LNCaP clone FGC (cell line): ENCODE results near the gene FAM9A.

Experiments used
- DNase-seq: peaks from one replicate; pipeline ENCODE4 v3.0.0-alpha.2; 2011; ENCODE audit warnings: low read depth
- H3K4me3 ChIP-seq: 2 replicates; pipeline ENCODE4 v1.5.1; 2011; ENCODE audit warnings: mild to moderate bottlenecking, low read depth, low read length, control low read depth
- CTCF ChIP-seq: IDR thresholded peaks from 2 replicates; pipeline ENCODE4 v1.5.1; 2012; ENCODE audit warnings: mild to moderate bottlenecking; ENCODE audit not compliant: control insufficient read depth, insufficient read depth; ENCODE audit errors: extremely low read depth

Gene FAM9A

GRCh38 chrX:8755116-8755515, 46.1 kb downstream of the FAM9A start:
- no peak overlapping the region for H3K4me3 ChIP-seq
- TF ChIP-seq CTCF, result 0 out of 2 replicates have a peak, but pooled peaks have one; percentile 17
- no peak for DNase-seq

GRCh38 chrX:8749697-8750096, 51.5 kb downstream of the FAM9A start:
- no peak overlapping the region for H3K4me3 ChIP-seq
- no peak for DNase-seq
- TF ChIP-seq CTCF, result no peak

GRCh38 chrX:8748855-8749254, 52.3 kb downstream of the FAM9A start:
- DNase-seq, result no peak
- H3K4me3 ChIP-seq, result no peak overlapping the region
- peak; percentile 58 for TF ChIP-seq CTCF

- peak; percentile 73 for TF ChIP-seq CTCF
- DNase-seq, result no peak
Observed at GRCh38 chrX:8743126-8743732, 58.0 kb downstream of the FAM9A start.

GRCh38 chrX:8741981-8742380, 59.2 kb downstream of the FAM9A start:
- no peak for DNase-seq
- no peak for TF ChIP-seq CTCF
- H3K4me3 ChIP-seq, result no peak overlapping the region

More at GRCh38 chrX:8743126-8743732, 58.0 kb downstream of the FAM9A start:
- no peak overlapping the region for H3K4me3 ChIP-seq
